Keratinocyte (primary cell): ENCODE results near the gene PTPRR. TPM values are rescaled to one million over a fixed set of nuclear protein-coding genes. Genes with fewer than 3 reads are reported as not detected.

Experiments used
- DNase-seq: peaks from one replicate; pipeline ENCODE4 v3.0.0-alpha.2; 2011; ENCODE audit warnings: low read depth, missing footprints, low spot score
- FAIRE-seq: peaks from 2 replicates; lab custom pipeline; 2011; peaks lifted over from hg19 to GRCh38; lab: Jason Lieb, UNC
- H2AFZ ChIP-seq: 2 replicates; pipeline ENCODE4 v1.6.0; 2012; ENCODE audit warnings: low read length, control low read depth, inconsistent platforms; ENCODE audit not compliant: control insufficient read depth
- H3K27ac ChIP-seq: 2 replicates; pipeline ENCODE4 v1.5.1; 2011; ENCODE audit warnings: low read length; ENCODE audit not compliant: control insufficient read depth, insufficient read depth
- H3K27me3 ChIP-seq: 3 replicates; pipeline ENCODE4 v1.6.0; 2011; ENCODE audit warnings: low read length; ENCODE audit not compliant: control insufficient read depth, insufficient read depth; ENCODE audit errors: extremely low read depth
- H3K36me3 ChIP-seq, 2 experiments: 2 replicates in 1 of 2; 3 replicates in 1 of 2; pipeline ENCODE4 v1.5.1; 2011; ENCODE audit warnings: low read length in 2 of 2, mild to moderate bottlenecking in 1 of 2; ENCODE audit not compliant: control insufficient read depth in 2 of 2, insufficient read depth in 2 of 2; ENCODE audit errors: extremely low read depth in 1 of 2
- H3K4me1 ChIP-seq: 3 replicates; pipeline ENCODE4 v1.5.1; 2011; ENCODE audit warnings: low read length; ENCODE audit not compliant: control insufficient read depth, insufficient read depth; ENCODE audit errors: extremely low read depth
- H3K4me2 ChIP-seq: 3 replicates; pipeline ENCODE4 v1.6.0; 2011; ENCODE audit warnings: low read depth, low read length; ENCODE audit not compliant: control insufficient read depth, insufficient read depth; ENCODE audit errors: extremely low read depth
- H3K4me3 ChIP-seq, 3 experiments: fragments of 200-600 bp in 1 of 3; sonication (generic) in 1 of 3; 2 replicates in 2 of 3; 3 replicates in 1 of 3; pipeline ENCODE4 v1.5.1; 2011 to 2016; ENCODE audit warnings: low read length in 3 of 3, mild to moderate bottlenecking in 3 of 3, control low read depth in 2 of 3, inconsistent platforms in 1 of 3, low read depth in 1 of 3, mixed read lengths in 1 of 3, mixed run types in 1 of 3, moderate library complexity in 1 of 3; ENCODE audit not compliant: control insufficient read depth in 2 of 3, insufficient read depth in 2 of 3; ENCODE audit errors: extremely low read depth in 1 of 3
- H3K79me2 ChIP-seq: 2 replicates; pipeline ENCODE4 v1.6.0; 2012; ENCODE audit warnings: low read length; ENCODE audit not compliant: control insufficient read depth, insufficient read depth
- H3K9ac ChIP-seq: 3 replicates; pipeline ENCODE4 v1.6.0; 2011; ENCODE audit warnings: low read length; ENCODE audit not compliant: control insufficient read depth, insufficient read depth; ENCODE audit errors: extremely low read depth
- H3K9me1 ChIP-seq: 3 replicates; pipeline ENCODE4 v1.6.0; 2011; ENCODE audit warnings: low read length; ENCODE audit not compliant: control insufficient read depth, insufficient read depth; ENCODE audit errors: extremely low read depth
- H3K9me3 ChIP-seq: 2 replicates; pipeline ENCODE4 v1.5.1; 2012; ENCODE audit warnings: low read depth, low read length; ENCODE audit not compliant: control insufficient read depth
- H4K20me1 ChIP-seq: 3 replicates; pipeline ENCODE4 v1.6.0; 2011; ENCODE audit warnings: low read length; ENCODE audit not compliant: control insufficient read depth, insufficient read depth; ENCODE audit errors: extremely low read depth
- EZH2 ChIP-seq: IDR thresholded peaks from one replicate; pipeline ENCODE4 v1.6.1; 2012; ENCODE audit warnings: inconsistent platforms, mild to moderate bottlenecking, low read length, moderate library complexity
- dilution Hi-C: fragments of 300-500 bp; cut with MboI; formaldehyde crosslinking; loops from one replicate; pipeline ENCODE4 v1.7.0; 2020; ENCODE audit warnings: low sequenced_read_pairs; ENCODE audit not compliant: extremely low pct_ligation_motif_present
- polyA plus RNA-seq, 5 experiments: library from polyadenylated mRNA; depleted of rRNA in 3 of 5; stranded (reverse) in 3 of 5; stranded (forward) in 1 of 5; unstranded in 1 of 5; fragments of >200 nt; gene quantifications; 1 replicate in 1 of 5; 2 replicates in 3 of 5; 3 replicates in 1 of 5; pipeline versions ENCODE4 v1.2.1 to v1.2.3, GENCODE V29; 2011 to 2012; ENCODE audit warnings: missing spikeins in 2 of 5, low read depth in 1 of 5, low replicate concordance in 1 of 5
- TF ChIP-seq, protein P1 (sequence below), 3 experiments: IDR thresholded peaks in 1 of 3; conservative IDR thresholded peaks in 1 of 3; optimal IDR thresholded peaks in 1 of 3; 2 replicates in 2 of 3; 3 replicates in 1 of 3; pipeline versions ENCODE3 to v1.5.1; 2011; ENCODE audit warnings: low read length in 3 of 3, mild to moderate bottlenecking in 3 of 3, moderate library complexity in 2 of 3, control low read depth in 1 of 3, inconsistent platforms in 1 of 3; ENCODE audit not compliant: insufficient read depth in 2 of 3; ENCODE audit errors: extremely low read depth in 1 of 3

Gene PTPRR
- polyA plus RNA-seq, 1 donor (not counting 4 experiments of a cell fraction or from before 2014, with no cell fraction given): 3.1 TPM

- Histone ChIP-seq H3K4me1 (peaks cover 20% of the 10 kb centered on the region), H3K27me3 (no peaks in the 10 kb centered on the region), H3K27ac (peak overlapping the region; percentile 92), H3K4me2 (peak overlapping the region; percentile 71), H2AFZ (peak overlapping the region; percentile 61), H3K4me3 (peak overlapping the region in 1 of 3 experiments; percentile 36), H3K36me3 (no peaks in the 10 kb centered on the region), H4K20me1 (no peaks in the 10 kb centered on the region), H3K79me2 (no peaks in the 10 kb centered on the region), H3K9me3 (no peaks in the 10 kb centered on the region), H3K9me1 (no peaks in the 10 kb centered on the region), H3K9ac (peak overlapping the region; percentile 70)
- peak; percentile 89 for FAIRE-seq
- DNase-seq: peak; percentile 78
- TF ChIP-seq, protein P1, sequence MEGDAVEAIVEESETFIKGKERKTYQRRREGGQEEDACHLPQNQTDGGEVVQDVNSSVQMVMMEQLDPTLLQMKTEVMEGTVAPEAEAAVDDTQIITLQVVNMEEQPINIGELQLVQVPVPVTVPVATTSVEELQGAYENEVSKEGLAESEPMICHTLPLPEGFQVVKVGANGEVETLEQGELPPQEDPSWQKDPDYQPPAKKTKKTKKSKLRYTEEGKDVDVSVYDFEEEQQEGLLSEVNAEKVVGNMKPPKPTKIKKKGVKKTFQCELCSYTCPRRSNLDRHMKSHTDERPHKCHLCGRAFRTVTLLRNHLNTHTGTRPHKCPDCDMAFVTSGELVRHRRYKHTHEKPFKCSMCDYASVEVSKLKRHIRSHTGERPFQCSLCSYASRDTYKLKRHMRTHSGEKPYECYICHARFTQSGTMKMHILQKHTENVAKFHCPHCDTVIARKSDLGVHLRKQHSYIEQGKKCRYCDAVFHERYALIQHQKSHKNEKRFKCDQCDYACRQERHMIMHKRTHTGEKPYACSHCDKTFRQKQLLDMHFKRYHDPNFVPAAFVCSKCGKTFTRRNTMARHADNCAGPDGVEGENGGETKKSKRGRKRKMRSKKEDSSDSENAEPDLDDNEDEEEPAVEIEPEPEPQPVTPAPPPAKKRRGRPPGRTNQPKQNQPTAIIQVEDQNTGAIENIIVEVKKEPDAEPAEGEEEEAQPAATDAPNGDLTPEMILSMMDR (optimal IDR thresholded peaks at IDR 0.05 in 1 of 3, IDR thresholded peaks at IDR 0.05 in 1 of 3, conservative IDR thresholded peaks at IDR 0.05 in 1 of 3; ENCODE audit: extremely low read depth in 1 of 3, insufficient read depth in 2 of 3, low read length in 3 of 3): no peak
- TF ChIP-seq EZH2: no peak
- dilution Hi-C loops: no loop called here
These were observed 259.8 kb downstream of the PTPRR start for GRCh38 chr12:70660620-70661219.

- H3K9me3 ChIP-seq: no peaks in the 10 kb centered on the region
- H3K79me2 ChIP-seq: no peaks in the 10 kb centered on the region
- no peak for FAIRE-seq
These were observed 260.4 kb downstream of the PTPRR start for GRCh38 chr12:70660002-70660604.

More at GRCh38 chr12:70660002-70660604, 260.4 kb downstream of the PTPRR start:
- H3K4me2 ChIP-seq: peak overlapping the region; percentile 71
- H3K36me3 ChIP-seq: no peaks in the 10 kb centered on the region
- no peak overlapping the region for H3K9ac ChIP-seq
- H3K27me3 ChIP-seq: no peaks in the 10 kb centered on the region
- no peak overlapping the region for H3K4me3 ChIP-seq
- H2AFZ ChIP-seq: no peak overlapping the region
- peak overlapping the region; percentile 92 for H3K27ac ChIP-seq
- TF ChIP-seq EZH2: no peak
- dilution Hi-C loops: no loop called here
- no peak for DNase-seq
- no peaks in the 10 kb centered on the region for H3K9me1 ChIP-seq
- H3K4me1 ChIP-seq: peaks cover 20% of the 10 kb centered on the region
- H4K20me1 ChIP-seq: no peaks in the 10 kb centered on the region
